HG02973 (cell line): Measurements from ENCODE around the gene OR1K1.
"Not testable (repeated sequence)": the region's sequence is repeated elsewhere in the genome, so short reads cannot be mapped to it uniquely, and the experiment has no call there.

Experiments used
- ATAC-seq: cut with Tn5 transposase; IDR thresholded peaks from one replicate; pipeline ENCODE4 v1.9.1; 2021; ENCODE audit warnings: moderate library complexity; ENCODE audit not compliant: unreplicated experiment

OR1K1 gene

DNA sequence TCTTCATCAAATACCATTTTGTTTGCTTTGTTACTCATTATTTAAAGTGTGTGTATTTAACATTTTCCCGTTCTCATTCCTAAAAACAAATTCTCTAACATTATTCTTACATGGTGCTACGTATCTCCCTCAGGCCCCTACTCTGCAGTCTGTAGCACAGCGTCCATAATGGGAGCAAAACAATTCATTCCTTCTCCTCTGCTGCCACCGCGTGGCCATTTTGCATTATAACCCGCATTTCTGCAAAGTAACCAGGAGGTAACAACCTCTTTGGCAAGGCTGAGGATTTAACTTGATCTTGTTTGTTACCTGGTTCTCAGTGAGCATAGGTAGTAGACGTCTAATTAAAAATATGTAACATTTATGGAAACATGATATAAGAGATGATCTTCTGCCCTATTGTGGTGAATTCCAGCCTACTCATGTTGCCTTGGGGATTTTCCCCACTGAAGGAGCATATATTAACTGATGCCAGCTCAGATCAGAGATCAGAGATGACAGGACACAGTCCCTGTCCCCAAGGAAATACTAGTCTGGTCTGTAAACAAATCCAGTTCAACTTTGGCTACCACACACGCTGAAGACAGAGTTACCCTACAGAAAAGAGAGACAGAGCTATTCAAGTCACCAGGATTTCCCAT, 10.5 kb downstream of the OR1K1 start:
- peak; percentile 74 for ATAC-seq

DNA sequence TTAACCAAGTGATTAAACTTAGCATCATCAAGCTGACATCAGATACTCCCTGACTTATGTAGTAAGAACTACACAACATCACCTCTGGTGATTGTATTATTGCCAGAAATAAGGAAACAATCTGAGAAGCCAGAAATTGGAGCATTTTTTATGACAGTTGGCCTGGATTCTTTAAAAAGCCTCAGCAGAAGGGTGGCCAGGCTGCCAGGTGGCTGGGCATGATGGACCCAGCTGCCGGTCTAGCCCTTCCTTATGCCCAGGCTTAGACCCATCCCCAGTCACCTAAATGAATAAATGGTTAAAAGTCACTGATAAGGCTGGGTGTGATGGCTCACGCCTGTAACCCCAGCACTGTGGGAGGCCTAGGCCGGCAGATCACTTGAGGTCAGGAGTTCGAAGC, 12.8 kb downstream of the OR1K1 start:
- no peak for ATAC-seq

DNA sequence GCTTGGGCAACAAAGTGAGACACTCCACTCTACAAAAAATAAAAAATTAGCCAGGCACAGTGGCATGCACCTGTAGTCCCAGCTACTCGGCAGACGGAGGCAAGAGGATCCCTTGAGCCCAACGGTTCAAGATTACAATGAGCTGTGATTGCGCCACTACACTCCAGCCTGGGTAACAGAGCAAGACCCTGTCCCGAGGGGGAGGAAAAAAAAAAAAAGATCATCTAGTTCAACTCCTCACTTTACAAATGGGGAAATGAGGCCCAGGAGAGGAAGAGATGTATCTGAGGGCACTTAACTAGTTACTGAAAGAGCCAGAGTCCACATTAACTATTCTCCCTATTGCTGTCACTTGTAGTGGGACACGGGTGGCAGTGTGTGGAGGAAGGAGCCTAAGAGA, 14.6 kb downstream of the OR1K1 start:
- no peak for ATAC-seq

DNA sequence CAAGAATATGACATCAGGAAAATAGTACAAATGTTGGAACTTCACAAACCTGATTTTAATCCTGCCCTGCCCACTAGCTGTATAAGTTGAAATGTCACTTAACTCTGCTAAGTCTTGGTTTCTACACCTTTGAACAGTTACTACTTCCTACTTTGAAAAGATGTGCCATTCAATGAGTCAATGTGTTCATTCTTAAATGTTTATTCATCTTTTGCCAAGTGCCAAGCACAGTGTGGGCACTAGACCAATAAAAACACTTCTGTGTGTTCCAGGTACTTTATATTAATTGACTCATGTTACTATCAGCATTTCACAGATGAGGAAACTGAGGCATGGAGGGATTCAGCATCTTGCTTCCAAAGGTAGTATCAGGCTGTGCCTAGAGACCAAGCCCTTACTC, 15.6 kb downstream of the OR1K1 start:
- ATAC-seq: no peak

DNA sequence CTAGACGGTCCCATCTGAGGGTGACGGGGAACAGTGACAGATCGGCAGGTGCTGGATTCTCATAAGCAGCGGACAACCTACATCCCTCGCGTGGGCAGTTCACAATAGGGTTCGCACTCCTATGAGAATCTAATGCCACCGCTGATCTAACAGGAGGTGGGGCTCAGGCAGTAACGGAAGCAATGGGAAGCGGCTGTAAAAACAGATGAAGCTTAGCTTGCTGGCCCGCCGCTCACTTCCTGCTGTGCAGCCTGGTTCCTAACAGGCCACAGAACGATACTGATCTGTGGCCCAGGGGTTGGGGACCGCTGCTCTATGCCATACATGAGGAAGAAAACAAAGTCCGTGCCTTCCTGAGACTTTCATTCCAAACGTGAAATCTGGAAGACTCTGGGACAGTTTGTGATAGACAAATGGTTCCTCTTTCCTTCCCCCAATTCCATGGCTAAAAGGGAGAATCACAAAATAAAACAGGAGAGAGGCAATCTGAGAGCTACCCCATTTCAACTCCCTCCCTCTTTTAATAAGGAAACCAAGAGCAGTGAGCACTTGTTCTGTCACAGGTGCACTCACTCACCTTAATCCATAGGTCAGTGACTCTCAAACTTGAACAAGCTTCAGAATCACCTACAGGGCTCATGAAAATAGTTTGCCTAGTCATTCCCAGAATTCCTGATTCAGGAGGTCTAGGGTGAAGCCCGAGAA, 16.4 kb downstream of the OR1K1 start:
- no peak for ATAC-seq

DNA sequence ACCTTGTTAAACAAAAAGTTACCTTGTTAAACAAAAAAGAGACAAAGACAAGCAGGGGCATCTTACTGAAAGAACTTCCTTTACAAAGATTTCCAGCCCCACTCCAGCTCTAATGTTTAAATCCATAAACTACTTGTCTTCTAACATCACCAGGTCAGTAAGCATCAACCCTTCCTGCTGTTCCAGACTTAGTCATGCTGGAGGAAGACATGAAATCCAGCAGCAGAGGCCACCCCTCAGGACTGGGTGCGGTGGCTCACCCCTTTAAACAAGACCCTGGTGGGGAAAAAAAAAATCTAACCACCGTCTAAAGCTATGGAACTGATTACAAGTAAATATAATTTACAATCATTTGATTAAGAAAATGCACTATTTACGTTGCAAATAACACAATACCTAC, 19.4 kb downstream of the OR1K1 start:
- no peak for ATAC-seq

DNA sequence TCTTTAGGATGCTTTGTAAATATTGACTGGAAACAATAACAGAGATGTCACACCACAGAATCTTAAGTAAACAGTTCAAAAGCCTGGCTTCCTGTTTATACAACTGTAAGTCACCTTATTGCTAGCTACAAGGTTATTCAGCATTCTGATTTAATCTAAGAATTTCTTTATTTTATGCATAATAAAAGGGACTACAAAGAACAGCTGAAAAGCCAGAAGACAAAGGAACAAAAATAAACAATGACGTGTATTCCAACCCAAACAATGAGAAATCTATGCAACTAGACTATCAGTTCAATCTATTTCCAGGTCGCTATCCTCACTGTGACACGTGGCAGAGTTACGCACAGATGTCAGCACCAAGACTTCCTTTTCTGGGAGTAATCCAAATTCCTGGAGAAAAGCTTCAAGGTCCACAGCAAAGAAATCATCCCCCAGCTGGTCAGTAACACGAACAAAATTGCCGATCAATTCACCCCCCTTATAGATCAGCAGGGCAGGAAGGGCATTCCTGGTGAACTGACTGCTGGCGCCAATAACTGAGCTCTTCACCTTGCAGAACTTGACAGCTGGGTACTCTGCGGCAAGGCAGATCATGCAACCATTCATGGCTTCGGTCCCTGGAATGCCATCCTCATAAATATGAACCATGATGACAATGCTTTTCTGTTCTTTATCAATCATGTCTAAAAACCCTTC, 20.0 kb downstream of the OR1K1 start:
- ATAC-seq: no peak

DNA sequence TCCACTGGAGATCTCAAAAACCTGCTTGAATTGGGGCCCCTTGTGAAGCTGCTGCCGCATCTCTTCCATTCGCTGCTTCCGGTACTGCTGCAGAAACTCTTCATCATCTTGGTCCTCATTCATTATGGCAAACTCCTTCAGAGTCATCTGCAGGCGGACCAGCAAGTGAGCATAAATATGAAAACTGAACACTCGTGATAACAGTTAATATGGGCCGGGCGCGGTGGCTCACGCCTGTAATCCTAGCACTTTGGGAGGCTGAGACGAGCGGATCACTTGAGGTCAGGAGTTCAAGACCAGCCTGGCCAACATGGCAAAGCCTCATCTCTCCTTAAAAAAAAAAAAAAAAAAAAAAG, 20.5 kb downstream of the OR1K1 start:
- no peak for ATAC-seq

DNA sequence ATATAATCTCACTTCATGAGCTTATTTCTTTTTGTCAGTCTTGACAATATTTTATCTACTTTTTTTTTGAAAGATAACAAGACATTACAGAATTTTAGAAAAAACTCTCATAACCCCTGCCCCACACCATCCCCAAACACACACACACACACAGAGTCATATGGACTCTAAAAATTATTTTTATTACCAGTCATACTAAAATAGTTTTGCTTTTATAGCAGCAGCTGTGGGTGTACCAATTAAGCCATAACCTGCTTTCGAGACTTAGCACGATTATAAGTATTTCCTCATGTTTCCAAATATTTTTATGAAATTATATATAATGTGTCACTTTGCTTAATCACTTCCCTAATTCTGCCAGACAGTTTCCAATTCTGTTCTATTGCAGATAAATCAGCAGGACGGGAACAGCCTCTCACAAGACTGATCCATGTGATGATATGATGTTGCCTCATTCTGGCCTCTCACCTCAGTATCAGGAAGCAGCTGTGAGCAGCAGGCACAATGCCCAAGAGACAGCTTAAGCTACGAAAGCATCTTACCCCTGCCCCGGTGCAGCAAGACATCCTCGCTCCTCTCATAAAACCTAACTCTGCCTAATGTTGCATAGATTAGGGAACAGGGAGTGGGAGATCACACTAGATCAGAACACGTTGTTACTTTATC, 21.5 kb downstream of the OR1K1 start:
- ATAC-seq: no peak

DNA sequence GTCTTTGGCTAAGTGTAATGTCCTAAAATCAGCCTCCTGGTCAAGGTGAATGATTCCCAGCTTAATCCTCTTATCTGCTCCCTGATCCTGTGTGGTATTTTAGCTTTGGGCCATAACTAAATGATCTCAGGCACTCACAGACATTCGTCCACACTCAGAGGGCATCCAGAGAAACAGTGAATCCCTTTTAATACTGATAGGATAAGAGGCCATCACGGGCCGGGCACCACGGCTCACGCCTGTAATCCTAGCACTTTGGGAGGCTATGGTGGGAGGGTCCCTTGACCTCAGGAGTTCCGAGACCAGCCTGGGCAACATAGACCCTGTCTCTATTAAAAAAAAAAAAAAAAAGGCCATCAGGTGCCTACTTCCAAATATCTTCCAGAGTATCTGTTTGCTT, 22.1 kb downstream of the OR1K1 start:
- no peak for ATAC-seq

DNA sequence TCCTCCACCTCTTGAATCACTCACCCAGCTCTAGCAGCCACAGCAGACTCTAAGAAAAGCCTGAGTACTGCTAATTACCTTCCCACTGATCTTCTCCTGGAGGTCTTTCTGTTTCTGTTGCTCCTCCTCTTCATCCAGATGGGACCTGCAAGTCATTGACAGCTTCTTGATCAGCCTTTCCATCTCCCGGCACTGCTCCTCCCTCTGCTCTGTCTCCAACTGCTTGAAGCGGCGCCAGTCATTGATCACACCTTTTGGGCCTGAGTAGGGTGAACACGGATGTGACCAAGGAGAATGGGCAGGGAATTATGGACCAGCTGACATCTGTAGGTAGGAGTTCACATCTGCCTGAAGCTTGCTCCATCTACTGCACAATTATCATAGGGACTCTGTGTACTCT, 23.0 kb downstream of the OR1K1 start:
- ATAC-seq: no peak

DNA sequence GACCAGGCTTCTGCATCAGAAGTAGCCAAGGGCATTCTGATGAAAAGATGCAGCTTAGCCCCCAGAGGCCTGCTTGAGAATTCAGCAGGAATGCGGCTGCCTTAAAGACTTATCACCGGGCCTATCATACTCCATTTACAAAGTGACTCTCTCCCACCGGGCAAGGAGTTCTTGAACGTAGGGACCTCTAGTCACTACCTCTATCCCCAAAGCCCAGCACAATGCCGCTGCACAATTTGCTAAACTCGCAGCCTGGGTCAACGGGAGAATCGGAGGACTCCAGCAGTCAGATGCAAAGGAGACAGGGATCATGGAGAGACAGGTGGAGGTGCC, 27.8 kb downstream of the OR1K1 start:
- ATAC-seq: peak; percentile 8

DNA sequence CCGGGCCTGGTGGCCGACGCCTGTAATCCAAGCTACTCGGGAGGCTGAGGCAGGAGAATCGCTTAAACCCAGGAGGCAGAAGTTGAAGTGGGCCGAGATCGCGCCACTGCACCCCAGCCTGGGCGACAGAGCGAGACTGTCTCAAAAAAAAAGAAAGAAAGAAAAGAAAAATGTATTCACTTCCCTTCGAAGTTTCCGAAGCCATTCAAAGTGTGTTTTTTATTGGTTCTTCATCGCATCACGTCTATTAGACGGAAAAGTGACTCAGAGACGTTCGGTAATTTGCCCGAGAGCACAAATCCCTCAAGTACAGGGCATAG, 29.0 kb downstream of the OR1K1 start:
- ATAC-seq: not testable (repeated sequence)

DNA sequence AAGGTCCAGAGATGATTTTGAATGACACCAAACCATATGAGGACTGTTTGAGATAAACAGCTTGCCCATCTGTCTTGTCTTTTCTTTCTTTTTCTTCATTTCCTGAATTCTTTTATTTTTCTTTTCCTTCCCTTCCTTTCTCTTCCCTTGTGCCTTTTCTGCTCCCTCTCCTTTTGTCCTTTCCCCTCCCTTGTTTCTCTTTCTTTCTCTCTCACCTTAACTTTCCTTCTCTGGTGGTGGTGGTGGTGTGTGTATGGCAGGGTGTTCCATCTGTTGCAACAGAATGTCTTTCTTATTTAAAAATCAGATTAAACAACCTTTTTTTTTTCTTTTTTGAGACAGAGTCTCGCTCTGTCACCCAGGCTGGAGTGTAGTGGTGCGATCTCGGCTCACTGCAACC, 32.3 kb downstream of the OR1K1 start:
- no peak for ATAC-seq

DNA sequence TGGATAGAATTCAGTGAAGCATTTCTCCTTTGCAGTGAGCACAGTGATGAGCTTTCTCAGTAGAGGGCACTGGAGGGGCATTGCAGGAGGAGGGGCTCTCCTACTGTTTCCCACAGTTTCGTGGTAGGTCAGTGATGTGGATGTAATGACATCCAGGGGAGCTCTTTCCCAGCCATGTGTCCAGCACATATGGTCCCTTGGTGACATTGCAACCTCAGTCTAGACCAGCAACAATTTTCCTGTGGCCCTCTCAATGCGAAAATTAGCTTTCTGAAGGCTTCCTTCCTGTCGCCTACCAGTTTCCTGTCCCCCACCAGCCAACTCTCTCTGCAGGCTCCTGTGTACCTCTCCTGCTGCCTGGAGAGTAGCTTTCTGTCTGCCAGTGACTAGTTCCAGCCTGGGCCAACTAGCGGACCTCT, 35.4 kb downstream of the OR1K1 start:
- ATAC-seq: no peak

DNA sequence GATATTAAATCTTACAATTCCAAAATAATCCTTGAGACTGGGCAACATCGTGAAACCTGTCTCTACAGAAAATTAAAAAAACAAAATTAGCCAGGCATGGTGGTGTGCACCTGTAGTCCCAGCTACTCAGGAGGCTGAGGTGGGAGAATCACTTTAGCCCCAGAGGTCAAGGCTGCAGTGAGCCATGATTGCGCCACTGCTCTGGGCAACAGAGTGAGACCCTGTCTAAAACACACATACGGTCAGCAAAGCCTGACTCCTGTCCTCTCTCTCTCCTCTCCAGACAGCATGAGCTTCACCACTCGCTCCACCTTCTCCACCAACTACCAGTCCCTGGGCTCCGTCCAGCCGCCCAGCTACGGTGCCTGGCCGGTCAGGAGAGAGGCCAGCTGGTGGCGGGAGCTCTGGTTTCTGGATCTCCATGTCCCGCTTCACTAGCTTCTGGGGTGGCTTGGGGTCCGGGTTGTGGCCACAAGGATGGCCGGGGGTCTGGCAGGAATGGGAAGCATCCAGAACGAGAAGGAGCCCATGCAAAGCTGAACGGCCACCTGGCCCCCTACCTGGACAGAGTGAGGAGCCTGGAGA, 37.4 kb downstream of the OR1K1 start:
- ATAC-seq: no peak

DNA sequence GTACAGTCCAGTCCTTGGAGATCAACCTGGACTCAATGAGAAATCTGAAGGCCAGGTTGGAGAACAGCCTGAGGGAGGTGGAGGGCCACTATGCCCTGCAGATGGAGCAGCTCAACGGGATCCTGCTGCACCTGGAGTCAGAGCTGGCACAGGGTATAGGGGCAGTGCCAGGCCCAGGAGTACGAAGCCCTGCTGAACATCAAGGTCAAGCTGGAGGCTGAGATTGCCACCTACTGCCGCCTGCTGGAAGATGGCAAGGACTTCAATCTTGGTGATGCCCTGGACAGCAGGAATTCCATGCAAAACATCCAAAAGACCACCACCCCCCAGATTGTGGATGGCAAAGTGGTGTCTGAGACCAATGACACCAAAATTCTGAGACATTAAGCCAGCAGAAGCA, 38.5 kb downstream of the OR1K1 start:
- ATAC-seq: not testable (repeated sequence)

DNA sequence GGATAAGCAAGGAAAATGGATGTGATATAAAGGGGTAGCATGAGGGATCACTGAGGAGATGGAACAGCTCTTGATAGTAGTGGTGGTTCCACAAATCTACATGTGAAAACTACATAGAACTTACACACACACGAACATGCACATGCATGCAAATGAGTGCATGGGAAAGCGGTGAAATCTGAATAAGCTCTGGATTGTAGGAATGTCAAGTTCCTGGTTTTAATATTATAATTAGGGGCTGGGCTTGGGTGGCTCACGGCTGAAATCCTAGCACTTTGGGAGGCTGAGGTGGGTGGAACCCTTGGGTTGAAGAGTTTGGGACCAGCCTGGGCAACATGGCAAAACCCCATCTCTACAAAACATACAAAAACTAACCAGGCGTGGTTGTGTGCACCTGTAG, 41.6 kb downstream of the OR1K1 start:
- ATAC-seq: no peak

DNA sequence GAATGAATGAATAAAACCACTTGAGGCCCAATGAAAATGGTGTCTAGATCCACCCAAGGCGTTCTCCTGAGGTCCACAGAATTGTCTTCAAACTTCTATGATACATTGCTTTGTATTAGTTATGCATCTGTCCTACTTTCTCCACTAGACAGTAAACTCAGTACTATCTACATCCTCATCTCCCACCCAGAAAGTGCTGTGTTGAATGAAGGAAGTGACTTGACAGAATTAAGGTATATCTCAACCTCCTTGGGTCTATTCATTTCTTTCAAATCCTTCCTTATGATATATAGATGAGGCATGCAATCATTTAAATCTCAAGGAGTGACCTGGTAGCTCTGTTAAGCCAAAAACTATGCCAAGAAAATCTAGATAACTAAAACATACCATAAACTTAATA, 44.2 kb downstream of the OR1K1 start:
- ATAC-seq: no peak

DNA sequence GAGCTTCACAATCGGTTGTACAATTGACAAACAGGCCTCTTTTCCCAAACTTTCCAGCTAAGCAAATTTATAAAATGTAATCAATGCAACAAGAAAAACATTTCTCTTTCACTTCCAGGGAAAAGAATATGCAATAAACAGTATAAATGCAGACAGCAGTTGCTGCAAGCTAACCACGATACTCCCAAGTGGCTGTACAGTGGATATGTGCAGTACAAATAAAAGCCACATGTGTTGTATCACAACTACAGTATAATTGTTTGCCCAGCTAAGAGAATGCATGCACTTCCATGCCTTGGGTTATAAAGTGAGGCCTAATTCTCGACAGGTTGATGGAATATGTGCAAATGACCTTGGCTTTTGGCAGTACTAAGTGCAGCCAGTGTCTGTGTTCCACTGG, 45.2 kb downstream of the OR1K1 start:
- ATAC-seq: no peak

DNA sequence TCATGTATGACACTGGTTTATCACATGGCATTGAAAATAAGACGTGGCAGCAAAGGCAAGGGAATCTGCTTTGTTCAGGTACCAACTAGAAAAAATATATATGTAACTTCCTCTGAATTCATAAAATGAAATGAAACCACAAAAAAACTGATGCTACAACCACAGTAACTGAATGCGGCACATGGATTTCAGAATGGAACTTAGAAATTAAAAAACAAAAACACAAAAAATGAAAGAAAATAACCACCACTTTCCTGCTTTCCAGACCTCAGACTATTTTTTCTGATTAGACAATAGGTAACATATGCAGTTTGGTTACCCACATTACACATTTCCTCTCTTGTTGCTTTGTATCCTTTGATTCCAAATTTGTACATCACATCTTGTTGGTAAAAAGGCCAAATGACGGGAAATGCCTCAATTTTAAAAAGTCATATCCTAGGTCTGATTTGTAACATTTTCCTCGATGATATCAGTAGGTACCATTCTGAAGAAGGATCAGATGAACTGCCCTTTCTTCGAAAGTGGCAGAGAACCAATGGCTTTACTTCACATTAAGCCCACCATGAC, 46.5 kb downstream of the OR1K1 start:
- no peak for ATAC-seq
